PC-9 (cell line): ENCODE measurements around the gene CMBL.

ENCODE experiments used
- EZH2 ChIP-seq: fragments of 200-600 bp; sonication (generic); IDR thresholded peaks from 2 replicates; pipeline ENCODE4 v1.8.0; 2017; ENCODE audit warnings: antibody characterized with exemption, low read depth
- TF ChIP-seq, protein P1 (sequence below): fragments of 200-600 bp; sonication (generic); conservative IDR thresholded peaks from 2 replicates; pipeline ENCODE4 v1.6.1; 2017; ENCODE audit warnings: mixed run types, antibody characterized with exemption, mild to moderate bottlenecking, moderate library complexity

DNA sequence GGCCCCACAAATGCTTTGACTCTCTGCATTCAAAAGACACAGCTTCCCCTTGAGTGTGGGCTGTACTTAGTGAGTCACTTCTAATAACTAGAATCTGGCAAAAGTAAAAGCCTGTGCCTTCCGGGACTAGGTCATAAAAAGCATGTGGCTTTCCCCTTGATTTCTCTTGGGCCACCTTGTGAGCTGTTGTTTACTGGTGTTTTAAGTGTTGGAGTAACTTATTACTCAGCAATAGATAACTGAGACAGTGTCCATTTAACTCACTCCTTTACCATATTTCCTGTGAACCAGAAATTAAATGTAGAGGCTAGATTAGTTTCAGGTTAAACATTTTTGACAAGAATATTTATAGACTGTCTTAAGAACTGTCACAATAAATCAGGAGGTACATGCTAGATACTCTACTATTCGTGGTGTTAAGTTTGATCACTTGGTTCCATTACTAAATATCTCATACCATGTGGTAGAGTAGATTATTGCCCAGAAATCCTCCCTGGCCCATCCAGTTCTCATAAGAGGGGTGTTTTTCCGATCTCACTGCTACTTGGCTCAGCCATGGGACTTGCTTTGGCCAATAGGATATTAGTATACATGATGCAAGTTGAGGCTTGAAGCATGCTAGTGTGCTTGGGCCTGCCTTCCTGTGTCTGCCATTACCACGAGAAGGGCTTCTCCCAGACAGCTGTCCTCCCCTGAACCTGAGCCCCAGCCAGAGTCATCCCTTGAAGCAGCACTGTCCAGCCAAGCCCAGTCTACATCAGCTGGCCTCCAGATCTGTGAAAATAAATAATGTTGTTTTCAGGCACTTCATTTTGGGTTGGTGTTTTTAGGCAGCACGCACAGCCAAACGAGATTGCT, 10.4 kb upstream of the CMBL start:
- TF ChIP-seq, protein P1, sequence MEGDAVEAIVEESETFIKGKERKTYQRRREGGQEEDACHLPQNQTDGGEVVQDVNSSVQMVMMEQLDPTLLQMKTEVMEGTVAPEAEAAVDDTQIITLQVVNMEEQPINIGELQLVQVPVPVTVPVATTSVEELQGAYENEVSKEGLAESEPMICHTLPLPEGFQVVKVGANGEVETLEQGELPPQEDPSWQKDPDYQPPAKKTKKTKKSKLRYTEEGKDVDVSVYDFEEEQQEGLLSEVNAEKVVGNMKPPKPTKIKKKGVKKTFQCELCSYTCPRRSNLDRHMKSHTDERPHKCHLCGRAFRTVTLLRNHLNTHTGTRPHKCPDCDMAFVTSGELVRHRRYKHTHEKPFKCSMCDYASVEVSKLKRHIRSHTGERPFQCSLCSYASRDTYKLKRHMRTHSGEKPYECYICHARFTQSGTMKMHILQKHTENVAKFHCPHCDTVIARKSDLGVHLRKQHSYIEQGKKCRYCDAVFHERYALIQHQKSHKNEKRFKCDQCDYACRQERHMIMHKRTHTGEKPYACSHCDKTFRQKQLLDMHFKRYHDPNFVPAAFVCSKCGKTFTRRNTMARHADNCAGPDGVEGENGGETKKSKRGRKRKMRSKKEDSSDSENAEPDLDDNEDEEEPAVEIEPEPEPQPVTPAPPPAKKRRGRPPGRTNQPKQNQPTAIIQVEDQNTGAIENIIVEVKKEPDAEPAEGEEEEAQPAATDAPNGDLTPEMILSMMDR: no peak
- TF ChIP-seq EZH2: no peak
